NCI-H526 (cell line): ENCODE measurements around the gene PI16.
"Not testable (repeated sequence)": the region's sequence is repeated elsewhere in the genome, so short reads cannot be mapped to it uniquely, and the experiment has no call there.

ENCODE experiments used
- DNase-seq, 2 experiments: peaks; one replicate each; lab custom pipeline; 2025; lab: John Stamatoyannopoulos, UW

Gene PI16

DNA sequence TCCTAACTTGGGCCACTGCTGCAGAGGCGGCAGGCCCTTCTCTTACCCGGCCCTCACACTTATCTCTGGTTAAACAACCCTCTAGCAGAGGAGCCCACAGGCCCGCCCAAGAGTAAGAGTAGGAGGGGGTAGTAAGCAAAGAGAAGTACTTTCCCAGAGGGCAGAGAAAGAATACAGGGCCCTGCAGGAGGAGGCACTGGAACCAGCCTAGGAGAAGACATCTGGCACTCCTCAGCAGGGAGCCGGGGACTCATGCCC lies 21.4 kb downstream of the PI16 start:
- DNase-seq = no peak

DNA sequence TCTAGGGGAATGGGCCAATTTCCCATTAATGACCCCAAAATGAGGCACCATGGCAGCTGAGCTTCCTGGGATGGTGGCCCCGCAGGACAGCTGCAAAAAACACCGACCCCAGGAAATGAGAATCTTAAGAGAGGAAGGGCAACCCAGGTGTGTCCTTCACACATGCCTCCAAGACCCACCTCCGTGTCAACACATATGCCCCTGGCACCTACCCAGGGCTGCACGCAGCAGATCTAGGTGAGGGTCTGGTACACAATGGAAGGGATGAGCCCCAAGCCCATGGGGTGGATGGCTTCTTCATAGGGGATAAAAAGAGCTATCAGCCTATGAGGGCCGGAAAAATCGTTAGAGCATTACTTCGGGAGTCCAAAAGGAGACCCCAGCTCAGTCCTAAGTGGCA lies 22.0 kb downstream of the PI16 start:
- no peak for DNase-seq

DNA sequence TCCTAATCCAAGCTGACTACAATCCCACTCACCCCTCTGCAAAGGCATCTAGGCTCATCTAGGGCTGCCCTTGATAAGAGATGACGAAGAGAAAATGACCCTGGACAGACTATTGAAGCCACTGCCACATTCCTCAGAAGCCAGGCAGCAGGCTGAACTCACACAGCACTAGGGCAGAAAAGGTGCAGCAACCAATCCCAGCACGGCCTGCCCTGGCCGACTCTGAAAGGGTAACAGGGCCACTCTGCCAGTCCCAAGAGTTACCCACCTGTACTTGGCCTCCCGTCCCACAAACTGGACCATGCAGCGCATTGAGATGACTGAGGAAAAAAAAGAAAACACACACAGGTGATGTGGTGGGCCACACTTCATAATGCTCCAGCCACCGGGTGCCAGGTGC lies 22.4 kb downstream of the PI16 start:
- no peak for DNase-seq

DNA sequence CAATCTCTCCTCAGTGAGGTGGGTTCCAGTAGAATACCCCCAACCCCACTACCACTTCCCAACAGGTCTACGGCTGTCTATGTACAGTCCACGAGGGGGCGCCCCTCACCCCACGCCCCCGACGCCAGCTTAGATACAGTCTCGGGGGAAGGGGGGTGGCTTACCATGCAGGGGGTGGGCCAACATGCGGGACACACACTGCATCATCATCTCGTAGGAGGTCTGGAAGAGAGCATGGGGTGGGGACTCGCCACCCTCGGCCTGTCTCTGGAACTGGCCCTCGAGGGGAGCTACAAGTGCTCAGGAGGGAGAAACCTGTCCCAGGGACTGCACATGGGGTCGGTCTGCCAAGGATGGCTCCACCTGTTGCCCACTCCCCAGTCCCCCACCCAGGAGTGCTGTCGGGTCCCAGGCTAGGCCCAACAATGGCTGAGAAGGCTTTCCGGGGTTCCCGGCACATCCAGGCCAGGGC lies 23.0 kb downstream of the PI16 start:
- peak in 1 of 2 experiments; percentile 36 for DNase-seq

DNA sequence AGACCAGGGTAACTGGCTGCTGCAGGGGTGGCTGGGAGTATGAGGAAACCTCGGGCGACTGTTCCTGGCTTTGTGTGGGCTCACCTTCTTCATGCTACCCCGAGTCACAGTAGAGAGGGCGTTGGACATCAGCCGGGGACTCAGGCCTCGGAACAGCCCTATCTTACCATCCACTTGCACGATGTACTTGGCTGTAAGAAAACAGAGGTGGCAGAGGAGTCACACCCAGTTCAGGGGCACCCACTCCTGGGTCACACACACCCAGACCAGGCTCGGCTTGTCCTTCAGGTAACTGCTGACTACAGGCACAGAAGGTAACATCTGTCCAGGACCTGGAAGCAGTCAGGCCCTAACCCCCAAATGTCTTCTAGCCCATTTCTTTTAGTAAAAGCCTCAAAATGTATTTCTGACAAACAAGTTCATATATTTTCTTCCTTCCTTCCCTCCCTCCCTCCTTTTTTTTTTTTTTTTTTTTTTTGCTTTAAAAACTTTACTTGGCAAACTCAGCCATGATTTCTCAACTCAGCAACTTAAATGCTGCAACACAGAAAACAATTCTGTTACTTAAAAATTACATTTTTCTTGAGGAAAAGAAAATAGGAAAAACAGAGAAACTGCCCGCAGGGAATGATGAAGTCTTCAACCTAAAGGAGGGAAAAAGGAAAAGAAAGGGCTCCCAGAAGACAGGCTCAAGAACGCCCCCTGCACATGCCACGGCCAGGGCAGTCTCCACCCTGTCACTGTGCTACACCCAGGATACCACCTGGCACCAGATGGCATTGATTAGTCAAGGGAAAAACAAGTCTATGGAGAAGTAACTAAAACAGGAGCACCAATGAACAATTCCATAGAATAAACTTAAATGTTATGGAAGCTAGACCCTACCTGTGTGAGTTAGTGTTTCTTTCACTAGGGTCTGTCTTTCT lies 24.1 kb downstream of the PI16 start:
- DNase-seq = no peak

DNA sequence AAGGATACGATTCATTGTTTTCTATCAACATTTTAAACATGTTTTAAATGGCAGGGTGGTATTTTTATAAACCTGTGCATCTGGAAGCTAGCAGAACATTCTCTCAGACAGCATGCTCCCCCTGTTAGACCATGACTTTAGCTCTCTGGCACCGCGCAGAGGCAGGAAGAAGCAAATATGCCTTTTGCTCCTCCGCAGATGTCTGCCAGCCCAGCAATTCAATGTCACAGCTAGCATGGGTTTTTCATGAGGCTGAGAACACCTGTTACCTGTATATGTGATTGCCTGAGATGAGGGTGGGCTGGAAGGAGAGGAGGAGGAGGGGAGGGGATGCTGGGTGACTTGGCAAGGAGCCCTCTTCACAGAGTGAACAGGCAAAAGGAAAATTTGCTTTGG lies 24.8 kb downstream of the PI16 start:
- peak in 1 of 2 experiments; percentile 58 for DNase-seq

DNA sequence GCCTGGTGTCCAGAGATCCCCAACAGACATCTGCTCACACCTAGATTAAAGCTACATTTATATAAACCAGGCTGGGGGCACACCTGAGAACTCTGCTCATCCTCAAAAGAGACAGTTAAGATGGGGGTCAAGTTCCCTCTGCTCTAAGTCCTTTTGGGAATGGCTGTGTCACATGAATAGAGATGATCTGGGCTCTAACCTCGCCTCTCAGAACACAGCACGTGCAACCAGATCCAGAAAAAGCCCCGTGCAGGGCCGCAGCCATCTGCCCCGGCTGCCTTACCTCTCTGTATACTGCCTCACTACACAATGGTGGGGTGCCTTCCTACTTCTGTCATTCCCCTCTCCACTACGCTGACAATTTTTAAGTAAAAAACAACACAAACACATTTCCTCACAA lies 25.6 kb downstream of the PI16 start:
- DNase-seq = no peak

DNA sequence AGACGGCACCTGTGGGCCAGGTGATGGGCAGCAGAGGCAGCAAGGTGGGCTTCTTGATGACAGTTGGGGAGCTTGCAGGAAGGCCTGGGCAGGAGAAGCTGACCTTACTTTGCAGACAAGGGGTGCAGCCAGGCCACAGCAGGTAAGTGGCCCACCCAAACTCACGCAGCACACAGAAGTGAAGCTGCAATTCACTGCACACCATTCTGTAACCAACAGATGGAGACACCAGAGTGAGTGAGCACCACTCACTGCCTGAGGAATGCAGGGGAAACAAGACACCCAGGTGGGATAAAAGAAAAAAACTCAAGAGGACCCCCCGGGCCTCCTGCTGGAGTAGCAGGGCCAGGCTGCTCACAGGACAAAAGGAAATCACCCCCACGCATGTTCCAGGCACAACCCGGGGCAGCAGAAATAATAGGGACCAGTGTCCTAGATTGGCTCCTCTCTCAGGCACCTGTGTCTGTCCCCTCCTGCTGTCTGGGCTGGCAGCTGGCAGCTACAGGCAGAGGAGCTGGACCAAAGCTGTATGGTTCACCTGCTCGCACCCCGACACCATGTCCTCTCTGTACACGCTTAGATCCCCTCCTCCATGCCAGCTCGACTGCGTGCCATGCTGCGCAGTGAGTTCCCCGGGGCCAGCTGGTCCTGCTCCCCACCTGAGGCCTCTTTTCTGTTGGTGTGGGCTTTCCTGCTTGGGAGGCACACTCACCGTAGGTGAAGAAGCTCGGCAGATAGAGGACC lies 26.5 kb downstream of the PI16 start:
- DNase-seq = no peak

DNA sequence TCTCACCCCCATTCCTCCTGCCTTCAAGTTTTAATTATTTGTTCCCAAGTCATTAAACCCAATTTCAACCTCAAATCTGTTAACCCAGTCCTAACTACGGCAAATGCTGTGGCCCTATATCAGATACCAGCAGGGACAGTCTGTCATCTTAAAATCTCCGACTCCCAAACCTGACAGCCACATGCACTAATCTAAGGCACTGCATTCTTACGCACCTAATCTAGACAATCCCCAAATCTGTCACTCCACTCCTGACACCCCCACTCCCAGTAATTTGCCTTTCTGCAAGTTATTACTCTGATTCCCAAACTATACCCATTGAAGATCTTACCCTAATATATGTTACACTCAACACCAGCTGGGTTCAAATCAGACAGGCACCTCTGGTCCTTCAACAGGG lies 29.0 kb downstream of the PI16 start:
- DNase-seq = no peak

DNA sequence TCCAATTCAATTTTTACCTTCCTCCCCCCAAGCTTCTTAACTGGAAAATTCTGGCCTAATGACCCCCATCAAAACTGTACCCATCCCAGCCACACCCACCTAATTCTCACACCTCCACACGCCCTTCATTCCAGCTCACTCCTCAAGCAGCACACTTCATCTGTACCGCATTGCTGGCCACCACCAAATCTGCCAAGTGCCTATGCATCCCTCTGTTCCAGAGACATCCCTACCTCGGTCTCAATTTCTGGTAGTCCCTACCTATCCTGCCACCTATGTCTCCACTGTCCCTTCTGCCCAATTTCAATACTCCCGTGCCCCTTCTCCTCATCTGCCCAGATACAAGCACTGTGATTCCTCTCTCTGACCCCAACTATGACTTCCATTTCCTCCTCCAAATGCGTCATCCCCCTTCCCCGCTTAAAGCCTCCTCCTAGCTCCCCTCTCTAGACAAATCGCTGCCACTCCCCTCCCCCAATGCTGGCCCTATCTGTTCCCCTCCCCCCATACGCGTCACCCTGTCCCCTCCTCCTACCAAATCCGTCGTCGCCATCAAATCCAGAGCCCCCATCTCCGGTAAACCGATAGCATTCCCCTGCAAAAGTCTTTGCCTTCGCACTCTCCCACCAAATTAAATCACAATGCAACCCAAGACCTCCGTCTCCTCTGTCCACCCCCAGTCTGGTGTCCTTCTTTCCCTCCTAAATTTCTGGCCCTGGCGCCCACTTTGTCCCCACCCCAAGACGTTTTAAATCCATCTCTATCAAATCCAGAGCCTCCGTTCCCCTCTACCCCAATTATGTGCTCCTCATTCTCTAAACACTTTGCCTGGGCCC lies 30.3 kb downstream of the PI16 start:
- peak in 1 of 2 experiments; percentile 41 for DNase-seq

DNA sequence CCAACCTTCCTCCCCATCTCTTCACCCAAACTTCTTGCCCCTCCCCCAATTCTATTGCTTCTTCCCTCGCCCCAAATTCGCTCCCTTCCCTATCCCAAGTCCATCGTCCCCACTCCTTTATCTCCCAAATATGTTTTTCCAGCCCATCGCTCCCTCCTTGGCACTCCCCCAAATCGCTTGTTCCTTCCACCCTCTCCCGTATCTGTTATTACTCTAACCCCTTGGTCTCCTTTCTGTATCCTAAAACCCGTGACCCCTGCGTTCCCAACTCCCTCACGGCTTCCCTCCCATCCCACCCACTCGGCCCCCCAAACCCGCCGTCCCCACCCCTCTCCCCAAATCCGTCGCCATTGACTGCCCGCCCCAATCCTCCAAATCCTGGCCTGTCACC lies 30.9 kb downstream of the PI16 start:
- no peak for DNase-seq

DNA sequence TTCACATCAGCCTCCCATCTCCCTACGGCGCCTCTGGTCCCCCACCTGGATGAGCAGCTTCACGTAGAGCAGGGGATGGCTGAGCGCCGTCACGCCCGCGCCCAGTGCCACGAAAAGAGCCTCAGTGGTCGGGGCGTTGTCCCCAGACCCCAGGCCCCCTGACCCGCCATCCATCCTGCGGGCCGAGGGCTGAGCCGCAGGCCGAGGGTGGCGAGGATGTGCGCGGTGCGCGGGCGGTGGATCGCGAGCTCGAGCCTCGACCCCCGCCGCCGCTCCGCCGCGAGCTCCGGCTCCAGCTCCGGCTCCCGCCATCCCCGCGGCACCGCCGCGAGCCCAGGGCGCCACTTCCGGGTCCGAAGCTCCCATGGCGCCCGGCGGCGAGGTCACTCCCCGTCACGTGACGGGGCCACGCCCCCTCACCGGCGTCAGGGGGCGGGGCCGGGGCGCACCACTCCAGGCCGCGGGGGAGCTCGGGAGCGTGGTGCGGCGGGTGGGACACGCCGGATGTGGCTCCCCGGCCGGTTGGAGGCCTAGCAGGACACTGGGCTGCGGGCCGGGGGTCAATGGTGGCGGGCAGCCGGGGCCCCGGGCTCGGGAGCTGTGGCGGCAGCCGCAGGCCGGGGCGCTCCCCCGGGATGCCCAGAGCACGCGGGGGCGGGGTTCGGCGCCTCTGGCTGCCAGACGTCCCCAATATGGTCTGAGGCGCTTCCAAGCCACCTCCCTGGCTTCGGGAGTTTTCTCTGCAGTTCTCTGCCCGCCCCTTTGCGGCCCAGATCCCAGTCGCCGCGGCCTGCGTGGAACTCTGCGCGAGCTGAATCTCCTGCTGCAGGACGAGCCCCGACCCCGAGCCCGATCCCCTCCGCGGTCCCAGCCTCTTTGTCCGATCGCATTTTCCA lies 31.5 kb downstream of the PI16 start, which contains the start of gene MTCH1:
Gene MTCH1 (minus strand): TSS at position 389 of the 896 bp plus-strand sequence. CDS start 23 bp downstream, at position 366.
- DNase-seq = peak; percentile 61 to 93

DNA sequence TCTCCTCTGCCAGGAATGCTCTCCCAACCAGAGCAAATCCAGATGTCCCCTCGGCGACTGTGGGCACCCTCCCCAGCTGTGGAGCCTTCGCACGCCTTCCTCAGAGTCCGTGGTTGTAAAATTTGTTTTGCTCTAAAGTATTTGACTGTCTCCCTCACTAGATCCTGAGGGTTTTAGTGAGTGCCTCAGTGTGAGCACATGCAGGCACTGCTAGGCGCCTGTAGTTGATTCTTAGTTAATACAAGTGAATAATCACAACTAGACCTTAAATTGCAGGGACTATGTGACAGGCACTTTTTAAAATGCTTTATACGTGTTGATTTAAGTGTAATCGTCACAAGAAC lies 32.1 kb downstream of the PI16 start:
- peak in 1 of 2 experiments; percentile 29 for DNase-seq

DNA sequence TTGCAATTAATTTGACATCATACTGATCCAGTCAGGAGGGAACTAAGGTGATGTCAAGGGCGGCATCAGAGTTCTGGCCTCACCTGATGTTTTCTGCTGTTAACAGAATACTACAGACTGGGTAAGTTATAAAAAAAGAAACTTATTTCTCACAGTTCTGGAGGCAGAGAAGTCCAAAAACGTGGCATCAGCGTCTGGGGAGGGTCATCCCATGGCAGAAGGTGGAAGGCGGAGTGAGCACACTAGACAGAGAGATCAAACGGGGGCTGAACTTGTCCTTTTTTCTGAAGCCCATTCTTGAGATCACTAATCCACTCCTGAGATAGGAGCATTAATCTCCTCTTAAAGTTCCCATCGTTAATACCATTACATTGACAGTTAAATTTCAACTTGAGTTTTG lies 34.7 kb downstream of the PI16 start:
- DNase-seq = no peak

DNA sequence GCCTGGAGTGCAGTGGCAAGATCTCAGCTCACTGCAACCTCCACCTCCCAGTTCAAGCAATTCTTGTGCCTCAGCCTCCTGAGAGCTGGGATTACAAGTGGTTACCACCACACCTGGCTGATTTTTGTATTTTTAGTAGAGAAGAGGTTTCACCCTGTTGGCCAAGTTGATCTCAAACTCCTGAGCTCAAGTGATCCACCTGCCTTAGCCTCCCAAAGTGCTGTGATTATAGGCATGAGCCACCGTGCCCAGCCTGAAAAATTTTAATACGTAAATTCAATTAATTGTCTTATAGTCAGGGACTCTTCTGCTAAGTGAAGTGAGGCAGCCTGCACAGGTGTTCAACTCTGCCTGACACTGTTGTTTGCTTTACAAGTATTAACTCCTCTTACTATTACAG lies 35.9 kb downstream of the PI16 start:
- not testable (repeated sequence) for DNase-seq

DNA sequence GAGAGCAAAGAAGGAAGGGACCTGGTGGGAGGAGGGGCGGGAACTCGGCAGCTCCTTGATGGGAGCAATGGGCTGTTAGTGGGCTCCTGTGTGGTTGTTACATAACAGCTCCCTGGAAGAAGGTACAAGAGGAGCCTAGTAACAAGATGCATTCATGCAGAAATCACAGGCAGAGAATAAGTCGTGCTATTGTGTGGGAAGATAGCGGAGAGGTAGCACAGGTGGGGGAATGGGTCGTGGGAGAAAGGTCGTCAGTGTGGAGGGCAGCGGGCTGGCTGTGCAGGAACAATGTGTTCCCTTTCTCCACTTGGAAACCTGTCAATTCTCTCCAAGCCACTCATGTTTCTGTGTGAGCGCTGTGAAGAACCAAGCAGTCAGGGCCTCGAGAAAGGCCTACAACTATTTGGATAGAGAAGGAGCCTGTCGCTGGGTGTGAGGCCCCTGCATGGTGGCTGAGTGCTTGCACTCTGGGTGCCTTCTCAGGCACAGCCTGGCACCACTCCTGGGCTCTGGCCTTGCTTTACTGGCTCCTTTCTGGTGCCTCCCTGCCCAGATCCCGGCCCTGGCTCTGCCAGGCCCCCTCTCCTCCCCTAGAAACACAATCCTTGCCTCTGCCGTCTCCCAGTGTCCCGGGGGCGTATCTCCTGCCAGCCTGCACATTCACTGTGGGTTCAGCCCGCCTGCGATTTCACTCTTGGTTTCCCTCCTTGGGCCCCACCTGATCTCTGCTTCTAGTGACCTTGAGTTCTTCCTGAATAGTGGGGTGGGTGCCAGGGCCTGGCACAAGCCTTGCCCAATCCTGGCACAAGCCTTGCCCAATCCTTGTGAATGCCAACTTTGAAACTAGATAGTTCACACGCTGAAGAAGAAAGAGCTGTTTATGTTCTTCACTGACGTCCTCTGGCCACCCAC lies 43.5 kb downstream of the PI16 start:
- DNase-seq = no peak

DNA sequence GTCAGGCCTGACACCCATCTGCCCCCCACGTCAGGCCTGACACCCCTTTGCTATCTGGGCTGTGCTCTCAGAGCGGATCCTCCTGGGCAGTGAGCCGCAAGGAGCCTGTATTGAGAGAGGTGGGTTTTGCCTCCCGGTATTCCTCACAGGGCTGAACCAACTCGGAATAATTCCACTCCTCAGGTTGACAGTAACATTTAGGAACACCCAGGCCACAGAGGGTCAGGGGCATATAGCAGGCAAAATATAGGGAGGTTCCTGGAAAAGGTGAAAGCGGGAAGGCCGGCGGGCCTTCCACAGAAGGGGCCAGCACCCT lies 44.1 kb downstream of the PI16 start:
- no peak for DNase-seq

DNA sequence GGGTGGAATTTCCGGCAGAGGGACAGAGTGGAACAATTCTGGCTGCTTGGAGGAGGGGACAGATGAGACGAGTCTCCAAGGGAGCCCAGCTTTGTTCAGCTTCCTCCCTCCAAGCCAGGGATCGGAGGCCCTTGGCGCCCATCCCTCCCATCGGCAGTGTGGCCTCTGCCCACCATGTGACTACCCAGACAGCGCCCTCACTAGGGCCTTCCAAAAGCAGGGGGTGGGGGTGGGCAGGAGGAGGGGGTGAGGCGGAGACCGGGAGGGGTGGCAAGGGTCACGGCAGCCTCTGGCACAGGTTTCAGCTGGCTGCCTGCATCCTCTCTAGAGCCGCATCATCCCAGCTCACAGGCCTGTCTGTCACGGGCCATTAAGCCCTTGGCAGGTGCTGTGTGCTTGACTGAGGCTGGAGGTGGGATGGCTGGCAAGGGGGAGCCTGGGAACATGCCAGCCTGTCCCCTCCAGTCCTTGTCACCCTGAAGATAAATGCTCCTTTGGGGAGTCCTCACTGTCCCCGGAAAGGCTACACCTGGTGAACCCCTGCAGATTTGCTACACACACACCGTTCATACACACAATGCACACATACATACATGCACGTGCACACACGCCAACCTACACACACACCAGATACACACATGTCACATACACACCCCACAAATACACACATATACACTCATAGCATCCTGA lies 44.7 kb downstream of the PI16 start:
- peak; percentile 48 to 83 for DNase-seq

DNA sequence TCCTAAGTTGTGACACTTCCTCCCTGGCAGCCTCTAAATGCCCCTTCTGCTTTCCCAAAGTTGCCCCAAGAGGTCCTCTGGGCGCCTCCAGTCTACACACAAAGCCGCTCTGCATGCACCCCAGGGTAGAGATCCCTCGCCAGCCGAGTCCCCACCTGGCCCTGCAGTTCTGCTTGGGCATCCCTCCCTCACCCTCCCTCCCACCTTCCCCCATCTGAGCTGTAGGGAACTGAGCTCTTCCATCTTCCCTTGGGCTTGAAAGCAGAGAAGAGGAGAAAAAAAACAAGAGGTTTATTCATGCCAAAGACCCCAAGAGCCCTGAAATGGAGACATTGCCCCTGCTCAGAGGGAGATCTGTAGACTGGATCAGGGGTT lies 45.2 kb downstream of the PI16 start:
- DNase-seq = no peak
